WI38 (cell line): Measurements from ENCODE around the gene PPP1R3C.
A peak's percentile ranks its signal among the peaks of the same experiment; 100 is the strongest.

Experiments
- H3K4me3 ChIP-seq: 2 replicates; pipeline ENCODE4 v1.5.1; 2011; ENCODE audit warnings: low read depth, mild to moderate bottlenecking, control low read depth, low read length
- TF ChIP-seq, protein P1 (sequence below): IDR thresholded peaks from 2 replicates; pipeline ENCODE4 v1.5.1; 2012; ENCODE audit warnings: low read depth, mild to moderate bottlenecking, control low read depth, low read length

PPP1R3C gene

DNA sequence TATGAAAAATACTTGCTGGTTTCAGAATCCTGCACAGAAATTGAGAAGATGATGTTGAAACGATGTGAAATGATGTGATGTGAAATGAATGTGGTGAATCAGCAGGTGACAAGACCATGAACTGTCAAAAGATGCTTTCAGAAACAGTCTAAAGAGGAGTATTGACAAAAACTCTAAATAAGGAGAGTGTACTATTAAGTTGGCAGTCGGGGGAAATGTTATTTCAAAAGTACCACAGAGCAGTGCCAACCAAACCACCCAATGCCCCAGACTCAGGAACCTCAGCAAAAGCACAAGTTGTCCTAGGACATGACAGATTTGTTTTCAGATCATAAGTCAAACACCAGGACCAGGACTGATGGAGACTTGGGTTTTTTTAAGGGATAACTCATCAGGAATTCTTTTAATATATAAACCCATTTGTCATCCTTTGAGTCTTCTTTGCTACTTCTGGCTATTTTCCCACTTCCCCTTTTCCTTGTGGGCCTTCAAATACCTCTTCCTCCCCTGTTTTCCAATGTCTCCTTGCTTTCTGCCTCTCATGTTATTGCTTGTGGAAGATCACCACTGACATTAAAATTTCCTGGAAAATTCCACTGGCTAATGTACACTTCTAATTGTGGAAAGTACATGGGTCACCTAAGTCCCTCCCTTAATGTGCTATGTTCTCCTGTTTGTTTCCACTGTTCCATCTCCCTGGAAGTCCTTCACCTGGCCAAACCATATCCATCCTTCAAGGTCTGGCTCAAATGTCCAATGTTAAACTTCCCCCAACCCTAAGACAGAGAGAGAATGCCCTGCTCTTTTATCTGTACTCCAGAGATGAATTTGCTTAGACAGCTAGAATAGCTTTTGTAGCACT, 10.2 kb upstream of the PPP1R3C start:
- TF ChIP-seq, protein P1, sequence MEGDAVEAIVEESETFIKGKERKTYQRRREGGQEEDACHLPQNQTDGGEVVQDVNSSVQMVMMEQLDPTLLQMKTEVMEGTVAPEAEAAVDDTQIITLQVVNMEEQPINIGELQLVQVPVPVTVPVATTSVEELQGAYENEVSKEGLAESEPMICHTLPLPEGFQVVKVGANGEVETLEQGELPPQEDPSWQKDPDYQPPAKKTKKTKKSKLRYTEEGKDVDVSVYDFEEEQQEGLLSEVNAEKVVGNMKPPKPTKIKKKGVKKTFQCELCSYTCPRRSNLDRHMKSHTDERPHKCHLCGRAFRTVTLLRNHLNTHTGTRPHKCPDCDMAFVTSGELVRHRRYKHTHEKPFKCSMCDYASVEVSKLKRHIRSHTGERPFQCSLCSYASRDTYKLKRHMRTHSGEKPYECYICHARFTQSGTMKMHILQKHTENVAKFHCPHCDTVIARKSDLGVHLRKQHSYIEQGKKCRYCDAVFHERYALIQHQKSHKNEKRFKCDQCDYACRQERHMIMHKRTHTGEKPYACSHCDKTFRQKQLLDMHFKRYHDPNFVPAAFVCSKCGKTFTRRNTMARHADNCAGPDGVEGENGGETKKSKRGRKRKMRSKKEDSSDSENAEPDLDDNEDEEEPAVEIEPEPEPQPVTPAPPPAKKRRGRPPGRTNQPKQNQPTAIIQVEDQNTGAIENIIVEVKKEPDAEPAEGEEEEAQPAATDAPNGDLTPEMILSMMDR: no peak
- no peak overlapping the region for H3K4me3 ChIP-seq

DNA sequence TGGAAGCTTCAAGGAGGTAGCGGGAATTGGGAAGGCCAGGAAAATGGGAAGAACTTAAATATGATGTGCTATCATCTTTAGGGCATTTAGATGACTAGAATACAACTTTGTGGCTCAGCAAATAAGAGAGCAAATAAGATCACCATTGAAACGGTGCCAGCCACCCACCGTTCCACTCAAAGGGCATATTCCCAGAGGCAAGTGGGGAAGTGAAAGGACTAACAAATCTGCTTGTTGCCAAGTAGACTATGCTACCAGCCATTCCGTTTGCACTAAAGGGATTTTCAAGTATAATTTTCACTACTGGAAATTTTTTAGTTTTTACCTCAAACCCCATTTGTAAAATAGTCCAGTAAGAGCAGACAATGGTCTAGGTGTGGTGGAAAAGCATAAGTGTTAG, 4.0 kb upstream of the PPP1R3C start:
- no peak overlapping the region for H3K4me3 ChIP-seq
- TF ChIP-seq, protein P1: no peak

DNA sequence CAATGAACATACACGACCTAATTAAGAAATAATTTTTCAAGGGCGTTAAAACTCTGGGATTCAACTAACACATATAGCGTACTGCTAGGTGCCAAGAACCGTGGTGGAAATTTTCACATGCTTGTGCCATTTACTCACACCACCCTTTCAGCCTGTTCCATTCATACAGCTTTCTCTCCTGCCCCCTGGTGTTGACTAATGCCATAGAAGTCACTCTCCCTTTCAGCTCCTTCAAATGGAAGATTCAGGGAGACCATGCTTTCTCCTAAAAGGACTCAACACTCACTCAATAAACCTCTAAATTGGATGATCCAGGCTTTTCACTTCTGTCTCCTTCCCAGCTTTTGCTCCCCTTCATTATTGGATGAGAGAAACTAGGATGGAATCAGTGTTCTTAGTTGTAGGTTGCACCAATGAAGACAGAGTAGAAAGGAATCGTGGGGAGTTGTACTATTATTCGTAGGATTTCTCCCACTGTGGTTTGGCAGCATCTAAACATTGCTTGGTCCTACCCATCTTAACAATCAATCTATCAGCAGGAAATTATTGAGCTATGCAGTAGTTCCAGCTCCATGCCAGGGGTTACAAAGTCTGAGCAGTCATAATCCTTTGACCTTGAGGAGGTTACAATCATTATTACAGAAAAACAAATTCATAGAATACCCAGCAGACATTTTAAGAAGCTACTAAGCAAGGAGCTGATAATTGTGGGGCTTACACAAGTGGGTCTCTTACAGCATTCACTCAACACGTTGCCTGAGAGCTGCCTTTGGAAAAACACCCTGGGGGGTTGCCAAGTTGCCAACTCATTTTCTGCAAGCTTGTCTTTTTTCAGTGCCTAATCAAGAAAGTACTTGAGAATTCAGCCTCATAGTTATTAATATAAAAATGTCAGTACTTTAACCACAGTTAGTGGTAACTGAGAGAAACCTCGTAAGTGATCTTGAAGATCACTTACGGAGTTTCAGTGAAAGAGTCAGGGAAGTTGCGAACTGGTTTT, 2.8 kb upstream of the PPP1R3C start:
- H3K4me3 ChIP-seq: no peak overlapping the region
- TF ChIP-seq, protein P1: peak; percentile 69

DNA sequence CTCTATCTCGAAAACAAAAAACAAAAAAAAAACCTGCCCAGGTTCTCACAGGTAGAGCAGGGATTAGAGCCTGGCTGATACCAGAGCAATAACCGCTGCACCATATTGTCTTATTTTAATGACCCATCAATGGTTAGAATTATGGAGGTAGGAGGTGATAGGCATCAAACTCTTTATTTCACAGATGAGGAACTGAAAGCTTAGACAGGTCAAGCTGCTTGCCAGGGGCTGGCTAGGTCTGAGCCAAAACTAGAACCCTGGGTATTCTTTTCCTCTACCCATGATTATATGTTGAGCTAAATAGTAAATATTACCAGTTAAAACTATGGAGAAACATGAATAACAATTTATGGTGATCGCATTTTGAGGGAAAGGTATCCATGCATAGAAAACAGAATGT, 2.0 kb upstream of the PPP1R3C start:
- TF ChIP-seq, protein P1: no peak
- H3K4me3 ChIP-seq: no peak overlapping the region

DNA sequence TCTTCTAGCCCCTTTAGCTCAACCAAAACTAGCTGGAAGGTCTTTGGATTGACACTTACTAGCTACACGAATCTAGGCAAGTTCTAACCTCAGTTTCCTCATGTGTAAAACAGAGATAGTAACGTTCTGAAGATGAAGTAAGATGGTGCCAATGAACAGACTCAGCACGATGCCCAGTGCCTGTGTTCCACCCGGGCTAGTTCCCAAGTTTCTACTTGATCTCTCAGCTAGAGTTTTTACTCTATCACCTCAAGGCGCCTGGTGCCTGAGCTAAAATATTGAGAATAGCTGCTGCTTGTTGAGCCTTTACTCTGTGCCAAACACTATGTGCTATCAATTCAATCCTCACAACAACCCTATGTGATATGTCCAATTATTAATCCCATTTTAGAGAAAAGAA, 1.4 kb upstream of the PPP1R3C start:
- H3K4me3 ChIP-seq: no peak overlapping the region
- TF ChIP-seq, protein P1: no peak

DNA sequence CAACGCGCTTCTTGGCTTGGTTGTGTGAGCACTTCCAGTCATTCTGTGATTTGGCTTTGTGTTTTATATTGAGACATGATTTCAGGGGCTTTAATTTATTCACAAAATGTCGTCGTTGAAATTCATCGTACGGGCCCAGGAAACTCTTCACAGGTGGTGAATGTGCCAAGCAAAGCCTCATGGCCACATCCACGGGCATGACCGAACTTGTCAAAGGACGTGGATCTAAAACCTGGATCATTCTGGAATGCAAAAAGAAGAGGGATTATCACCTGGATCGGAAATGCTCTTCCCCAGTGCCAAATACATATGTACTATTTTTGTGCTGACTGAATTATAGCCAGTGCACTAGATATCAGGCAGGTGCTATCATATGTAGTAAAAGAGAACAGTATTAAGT, 2.2 kb downstream of the PPP1R3C start:
- TF ChIP-seq, protein P1: no peak

More for the DNA sequence above, 2.2 kb downstream of the PPP1R3C start:
- H3K4me3 ChIP-seq: peak overlapping the region; percentile 85
